Left lung (tissue), 10 donors: ENCODE results near the gene FERMT3. TPM values are rescaled to one million over a fixed set of nuclear protein-coding genes. Genes with fewer than 3 reads are reported as not detected.

ENCODE experiments used
- ATAC-seq: fragments of 200-7000 bp; cut with Tn5 transposase; one replicate; pipeline ENCODE4 v1.9.1; 2020; ENCODE audit warnings: moderate library complexity
- DNase-seq, 4 donors: peaks; one replicate each; pipeline ENCODE4 v3.0.0-alpha.2; 2013 to 2020
- H3K27ac ChIP-seq, 2 donors: fragments of 200-600 bp; sonication (generic) in 1 of 2; one replicate each; pipeline versions ENCODE4 v1.5.0 to v1.8.0; 2020 to 2021
- H3K27me3 ChIP-seq, 2 donors: fragments of 200-600 bp; sonication (generic) in 1 of 2; one replicate each; pipeline versions ENCODE4 v1.5.0 to v1.8.0; 2020 to 2021
- H3K36me3 ChIP-seq, 2 donors: fragments of 200-600 bp; sonication (generic) in 1 of 2; one replicate each; pipeline versions ENCODE4 v1.5.0 to v1.8.0; 2020 to 2021
- H3K4me1 ChIP-seq, 2 donors: fragments of 200-600 bp; one replicate each; pipeline ENCODE4 v1.8.0; 2021
- H3K4me3 ChIP-seq, 2 donors: fragments of 200-600 bp; sonication (generic) in 1 of 2; one replicate each; pipeline versions ENCODE4 v1.5.0 to v1.8.0; 2020 to 2021; ENCODE audit warnings: mild to moderate bottlenecking in 1 of 2
- H3K9me3 ChIP-seq, 2 donors: fragments of 200-600 bp; sonication (generic) in 1 of 2; one replicate each; pipeline versions ENCODE4 v1.5.0 to v1.8.0; 2020 to 2021
- intact Hi-C, 2 donors: fragments of 100-400 bp; cut with DNase I; formaldehyde crosslinking; loops; one replicate each; pipeline versions ENCODE4 v1.11.2 to v1.14.2; 2022
- polyA plus RNA-seq, 6 donors: library from polyadenylated mRNA; unstranded; fragments of 120-200 nt; gene quantifications; one replicate each; pipeline ENCODE4 v1.2.1, GENCODE V29; 2013; ENCODE audit not compliant: insufficient read length in 6 of 6
- total RNA-seq, 2 donors: library from RNA; stranded (reverse); fragmentation: NEBNext Ultra II Directional; extraction: Animal tissue kit (Norgen Biotek cat#: 25700); gene quantifications; one replicate each; pipeline ENCODE4 v1.2.1, GENCODE V29; 2021
- TF ChIP-seq, protein P1 (sequence below), 2 donors: fragments of 200-600 bp; sonication (generic) in 1 of 2; IDR thresholded peaks; one replicate each; pipeline versions ENCODE4 v1.5.0 to v1.8.0; 2021; ENCODE audit warnings: antibody characterized with exemption in 2 of 2
- donor health status: DM: no; HTN: yes; CAD: no.
- donor health status: DM: no; HTN: no; CAD: no.

FERMT3 gene
- total and polyA plus RNA-seq, 8 donors = 9.1 to 100 (median 10.8) TPM

DNA sequence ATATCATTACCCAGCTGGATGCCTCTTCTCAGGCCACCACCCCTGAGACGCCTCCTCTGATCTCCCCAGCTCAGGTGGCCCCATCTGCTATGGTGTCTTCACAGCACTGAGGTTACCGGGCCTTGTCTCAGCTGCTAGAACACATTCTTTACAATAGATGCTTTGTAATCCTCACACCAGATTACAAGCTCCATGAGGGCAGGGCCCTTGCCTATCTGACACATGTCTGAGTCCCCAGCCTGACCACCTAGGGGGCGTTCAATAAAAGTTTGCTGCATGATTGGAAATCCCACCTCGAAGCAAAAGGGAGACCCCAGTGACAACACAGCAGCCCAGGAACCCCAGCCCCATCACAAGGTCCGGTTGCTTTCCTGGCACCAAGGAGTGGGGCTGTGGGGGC, 42.6 kb upstream of the FERMT3 start:
- peaks cover 0 to 18% of the 10 kb centered on the region in 2 donors for H3K27me3 ChIP-seq
- H3K4me3 ChIP-seq = no peak overlapping the region
- H3K36me3 ChIP-seq = no peaks in the 10 kb centered on the region
- no peak for ATAC-seq
- no peaks in the 10 kb centered on the region for H3K9me3 ChIP-seq
- peaks cover 9 to 29% of the 10 kb centered on the region in 2 donors for H3K4me1 ChIP-seq
- DNase-seq = no peak
- TF ChIP-seq, protein P1, sequence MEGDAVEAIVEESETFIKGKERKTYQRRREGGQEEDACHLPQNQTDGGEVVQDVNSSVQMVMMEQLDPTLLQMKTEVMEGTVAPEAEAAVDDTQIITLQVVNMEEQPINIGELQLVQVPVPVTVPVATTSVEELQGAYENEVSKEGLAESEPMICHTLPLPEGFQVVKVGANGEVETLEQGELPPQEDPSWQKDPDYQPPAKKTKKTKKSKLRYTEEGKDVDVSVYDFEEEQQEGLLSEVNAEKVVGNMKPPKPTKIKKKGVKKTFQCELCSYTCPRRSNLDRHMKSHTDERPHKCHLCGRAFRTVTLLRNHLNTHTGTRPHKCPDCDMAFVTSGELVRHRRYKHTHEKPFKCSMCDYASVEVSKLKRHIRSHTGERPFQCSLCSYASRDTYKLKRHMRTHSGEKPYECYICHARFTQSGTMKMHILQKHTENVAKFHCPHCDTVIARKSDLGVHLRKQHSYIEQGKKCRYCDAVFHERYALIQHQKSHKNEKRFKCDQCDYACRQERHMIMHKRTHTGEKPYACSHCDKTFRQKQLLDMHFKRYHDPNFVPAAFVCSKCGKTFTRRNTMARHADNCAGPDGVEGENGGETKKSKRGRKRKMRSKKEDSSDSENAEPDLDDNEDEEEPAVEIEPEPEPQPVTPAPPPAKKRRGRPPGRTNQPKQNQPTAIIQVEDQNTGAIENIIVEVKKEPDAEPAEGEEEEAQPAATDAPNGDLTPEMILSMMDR (IDR thresholded peaks at IDR 0.05) = no peak
- intact Hi-C loops = no loop called here
- H3K27ac ChIP-seq = no peak overlapping the region

DNA sequence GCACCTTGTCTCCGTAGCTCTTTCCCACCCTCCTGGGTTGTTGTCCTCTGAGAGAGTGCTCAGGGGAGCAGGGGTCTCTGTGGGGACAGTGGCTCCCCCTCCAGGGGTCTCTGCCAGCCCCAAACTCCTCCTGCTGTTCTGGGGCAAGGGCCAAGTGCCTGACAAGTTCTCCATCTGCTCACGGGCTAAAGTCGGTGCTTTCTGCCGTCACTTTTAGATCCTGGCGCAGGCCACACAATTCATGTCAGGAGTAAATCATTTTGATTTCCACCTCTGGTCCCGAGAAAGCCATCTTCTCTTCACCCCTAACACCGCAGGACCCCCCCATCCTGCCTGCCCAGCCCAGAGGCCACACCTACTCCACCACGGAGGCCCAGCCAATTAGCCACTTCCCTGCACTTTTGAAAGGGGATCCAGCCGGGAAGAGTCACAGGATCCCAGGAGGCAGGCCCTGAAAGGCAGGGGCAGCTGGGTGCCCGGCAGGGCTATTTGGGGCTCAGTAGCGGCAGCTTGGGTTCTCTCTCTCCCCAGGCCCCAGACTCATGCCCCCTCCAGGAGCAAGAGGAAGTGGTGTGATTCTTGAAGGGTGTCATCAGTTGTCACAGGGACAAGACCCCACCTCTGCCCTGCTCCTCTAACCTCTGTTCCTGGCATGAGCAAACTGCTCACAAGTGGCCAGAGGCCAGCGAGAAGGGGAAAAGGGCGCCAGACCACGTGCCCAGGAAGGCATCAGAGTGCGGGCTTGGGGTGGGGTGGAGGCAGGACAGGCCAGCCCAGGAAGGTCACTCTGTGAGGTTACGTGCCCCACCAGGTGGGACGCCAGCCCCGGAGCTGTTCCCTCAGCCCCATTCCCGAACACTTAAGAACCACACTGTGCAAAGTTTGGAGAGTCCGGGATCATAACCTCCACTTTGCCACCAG, 41.9 kb upstream of the FERMT3 start:
- peak; percentile 10 for ATAC-seq
- H3K27ac ChIP-seq = no peak overlapping the region
- H3K4me1 ChIP-seq = peaks cover 9 to 29% of the 10 kb centered on the region in 2 donors
- H3K4me3 ChIP-seq = peak overlapping the region; percentile 74 to 81
- DNase-seq = peak in 1 of 4 donors; percentile 60
- no peaks in the 10 kb centered on the region for H3K36me3 ChIP-seq
- no peaks in the 10 kb centered on the region for H3K9me3 ChIP-seq
- TF ChIP-seq, protein P1 (IDR thresholded peaks at IDR 0.05) = no peak
- intact Hi-C loops = no loop called here
- peaks cover 0 to 18% of the 10 kb centered on the region in 2 donors for H3K27me3 ChIP-seq

DNA sequence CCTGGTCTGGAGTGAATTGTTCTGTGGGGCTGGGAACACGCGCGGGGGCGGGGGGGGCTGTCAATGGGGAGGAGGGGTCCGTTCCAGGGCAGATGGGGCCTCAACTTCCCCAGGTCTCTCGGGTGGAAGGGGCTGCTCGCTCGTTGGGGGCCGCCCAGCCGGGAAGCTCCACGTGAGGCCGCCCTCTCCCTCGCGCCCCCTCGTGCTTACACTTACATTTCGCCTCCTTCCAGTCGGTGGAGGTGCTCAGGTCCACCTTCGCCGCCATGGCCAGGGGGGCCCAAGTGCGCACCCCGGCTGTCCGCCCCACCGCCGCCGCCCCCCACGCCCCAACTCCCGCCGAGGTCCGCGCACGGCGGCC, 41.1 kb upstream of the FERMT3 start:
- peaks cover 9 to 29% of the 10 kb centered on the region in 2 donors for H3K4me1 ChIP-seq
- no peaks in the 10 kb centered on the region for H3K9me3 ChIP-seq
- peak overlapping the region; percentile 74 to 81 for H3K4me3 ChIP-seq
- ATAC-seq (peak; percentile 2), DNase-seq (no peak)
- no peaks in the 10 kb centered on the region for H3K36me3 ChIP-seq
- TF ChIP-seq, protein P1 (IDR thresholded peaks at IDR 0.05) = no peak
- H3K27me3 ChIP-seq = peaks cover 0 to 18% of the 10 kb centered on the region in 2 donors
- H3K27ac ChIP-seq = peak overlapping the region; percentile 68 to 86
- intact Hi-C loops = no loop called here

DNA sequence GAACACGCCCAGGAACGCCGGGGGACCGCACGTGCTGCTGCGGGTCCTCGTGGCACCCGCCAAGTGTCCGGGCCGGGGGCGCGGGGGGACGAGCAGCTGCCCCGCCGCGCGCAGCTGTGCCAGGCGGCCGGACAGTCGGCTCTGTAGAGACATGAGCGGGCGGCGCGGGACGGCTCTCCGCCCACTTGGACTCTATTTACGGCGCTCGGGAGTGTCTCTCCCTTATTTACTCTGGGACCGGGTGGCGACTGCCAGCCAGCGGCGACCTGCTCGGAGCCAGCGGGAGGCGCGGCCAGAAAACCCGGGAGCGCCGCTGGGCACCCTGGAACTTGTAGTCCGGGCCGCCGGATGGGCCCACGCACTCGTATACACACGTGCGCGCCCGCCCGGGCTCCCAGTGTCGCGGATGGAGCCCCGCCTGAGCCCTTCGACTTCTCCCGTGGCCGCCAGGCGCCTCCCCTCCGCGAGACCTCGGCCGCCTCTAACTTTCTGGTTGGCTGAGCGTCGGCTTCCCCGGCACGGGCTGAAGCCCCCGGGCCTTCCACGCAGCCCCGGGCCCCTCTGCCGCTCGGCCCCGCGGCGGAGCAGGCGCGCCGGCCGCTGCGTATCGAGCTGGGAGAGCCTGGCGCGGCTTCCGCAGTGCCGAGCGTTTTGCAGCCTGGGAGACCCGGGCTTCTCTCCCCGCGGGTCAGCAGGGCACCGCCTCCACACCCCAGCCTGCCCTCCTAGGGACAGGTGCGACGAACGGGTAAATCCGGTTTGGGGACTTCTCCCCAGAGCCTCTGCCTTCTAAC, 40.5 kb upstream of the FERMT3 start, which contains the start of gene MACROD1:
Gene MACROD1 (minus strand): TSS at position 272 of the 794 bp plus-strand sequence. CDS start 119 bp downstream, at position 153.
- no peaks in the 10 kb centered on the region for H3K9me3 ChIP-seq
- peak within 1 kb of the TSS; percentile 74 to 81 for H3K4me3 ChIP-seq
- H3K27me3 ChIP-seq = peaks cover 0 to 18% of the 10 kb centered on the region in 2 donors
- peak within 1 kb of the TSS; percentile 68 to 86 for H3K27ac ChIP-seq
- no peaks in the 10 kb centered on the region for H3K36me3 ChIP-seq
- intact Hi-C loops = no loop called here
- ATAC-seq (peak; percentile 94), DNase-seq (peak; percentile 57 to 94 (median 88))
- TF ChIP-seq, protein P1 (IDR thresholded peaks at IDR 0.05) = no peak
- peaks cover 9 to 29% of the 10 kb centered on the region in 2 donors for H3K4me1 ChIP-seq
